HepG2 (cell line): ENCODE measurements around the gene KLRC2.

ENCODE experiments used
- FOXK1 ChIP-seq: sonication (generic); formaldehyde crosslinking; IDR thresholded peaks from 2 replicates; pipeline ENCODE4 v1.4.0; 2020; ENCODE audit warnings: low read depth, missing genetic modification reagents, borderline replicate concordance
- NFATC3 ChIP-seq: sonication (generic); formaldehyde crosslinking; IDR thresholded peaks from 2 replicates; pipeline ENCODE4 v1.5.1; 2020; ENCODE audit warnings: mild to moderate bottlenecking, missing genetic modification reagents
- TBL1XR1 ChIP-seq: fragments of 150-350 bp; IDR thresholded peaks from 2 replicates; pipeline ENCODE4 v1.6.1; 2014; ENCODE audit warnings: borderline replicate concordance, low read length; ENCODE audit not compliant: partially characterized antibody

- peak; percentile 44; the same call in 1 of the 2 replicates for TF ChIP-seq FOXK1
- TF ChIP-seq NFATC3 (CRISPR knock-in tag) = no peak
- no peak for TF ChIP-seq TBL1XR1
Observed at GRCh38 chr12:10395390-10395998, 40.3 kb downstream of the KLRC2 start.
